SK-N-SH (cell line): Measurements from ENCODE around the gene JAKMIP3.

ENCODE experiments used
- CTCF ChIP-seq: fragments of 200-600 bp; sonication (generic); IDR thresholded peaks from 2 replicates; pipeline ENCODE4 v1.6.1; 2017; ENCODE audit warnings: antibody characterized with exemption, mild to moderate bottlenecking, moderate library complexity
- POLR2AphosphoS5 ChIP-seq: IDR thresholded peaks from 2 replicates; pipeline ENCODE4 v1.6.1; 2012; ENCODE audit warnings: low read depth, low read length
- RAD21 ChIP-seq: IDR thresholded peaks from 2 replicates; pipeline ENCODE4 v1.6.1; 2012; ENCODE audit warnings: mild to moderate bottlenecking, low read length
- REST ChIP-seq: IDR thresholded peaks from 2 replicates; pipeline ENCODE4 v1.6.1; 2012; ENCODE audit warnings: mild to moderate bottlenecking, low read depth, low read length, moderate library complexity

- no peak for TF ChIP-seq CTCF
- no peak for TF ChIP-seq RAD21
- no peak for TF ChIP-seq POLR2AphosphoS5
- TF ChIP-seq REST: no peak
These were observed 9.1 kb upstream of the JAKMIP3 start for GRCh38 chr10:132056663-132057062.
